SK-N-MC (cell line): ENCODE data around the gene SLC9A9.

Experiments
- EZH2 ChIP-seq: fragments of 200-600 bp; sonication (generic); IDR thresholded peaks from one replicate; pipeline ENCODE4 v1.6.1; 2017; ENCODE audit warnings: antibody characterized with exemption
- FOXP2 ChIP-seq: optimal IDR thresholded peaks from 2 replicates; pipeline ENCODE3; 2011; ENCODE audit warnings: mild to moderate bottlenecking, moderate library complexity; ENCODE audit not compliant: insufficient read depth; ENCODE audit errors: extremely low read length, control extremely low read depth
- POLR2AphosphoS5 ChIP-seq: IDR thresholded peaks from 2 replicates; pipeline ENCODE4 v1.6.1; 2012; ENCODE audit warnings: mild to moderate bottlenecking, low read depth, low read length, borderline replicate concordance

- TF ChIP-seq EZH2 (no peak), POLR2AphosphoS5 (no peak), FOXP2 (no peak)
Observed at GRCh38 chr3:143596957-143597642, 251.2 kb downstream of the SLC9A9 start.
